Activated naive CD8-positive, alpha-beta T cell treated with anti-CD3 and anti-CD28 coated beads, Interleukin-2, amount 50 U/mL, for 24 hours (primary cell): ENCODE data around the gene DCAF10.
"Not testable (repeated sequence)": the region's sequence is repeated elsewhere in the genome, so short reads cannot be mapped to it uniquely, and the experiment has no call there.

Experiments used
- ATAC-seq: fragments of 150-1000 bp; cut with Tn5 transposase; one replicate; pipeline ENCODE4 v1.10.0; 2021
- DNase-seq: peaks from one replicate; pipeline ENCODE4 v3.0.0; 2021
- H3K27ac Mint-ChIP-seq: one replicate; pipeline ENCODE4 v1.8.0; 2021; ENCODE audit warnings: mild to moderate bottlenecking, mixed read lengths
- H3K27me3 Mint-ChIP-seq: one replicate; pipeline ENCODE4 v1.8.0; 2021; ENCODE audit warnings: mixed read lengths
- H3K36me3 Mint-ChIP-seq: one replicate; pipeline ENCODE4 v1.8.0; 2021; ENCODE audit warnings: low read depth, mixed read lengths
- H3K4me1 Mint-ChIP-seq: one replicate; pipeline ENCODE4 v1.8.0; 2021; ENCODE audit warnings: mixed read lengths
- H3K4me3 Mint-ChIP-seq: one replicate; pipeline ENCODE4 v1.8.0; 2021; ENCODE audit warnings: mild to moderate bottlenecking, moderate library complexity, mixed read lengths
- H3K9me3 Mint-ChIP-seq: one replicate; pipeline ENCODE4 v1.8.0; 2021; ENCODE audit warnings: mixed read lengths

The DCAF10 gene

DNA sequence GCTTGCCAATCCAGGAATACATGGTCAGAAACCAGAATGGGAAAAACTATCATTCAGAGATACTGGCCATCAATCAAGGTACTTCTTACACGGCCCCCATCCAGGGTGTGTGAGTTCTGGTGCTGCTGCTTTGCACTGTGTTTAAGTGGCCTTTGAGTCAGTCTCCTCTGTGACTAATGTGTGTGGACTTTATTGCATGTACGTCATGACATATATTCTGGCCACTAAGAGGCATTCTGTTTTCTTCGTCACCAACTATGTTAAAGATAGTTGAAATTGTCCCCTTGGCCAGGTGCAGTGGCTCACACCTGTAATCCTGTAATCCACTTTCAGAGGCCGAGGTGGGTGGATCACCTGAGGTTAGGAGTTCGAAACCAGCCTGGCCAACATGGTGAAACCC is 24.3 kb upstream of the DCAF10 start:
- ATAC-seq (no peak), DNase-seq (no peak)
- Mint-ChIP-seq H3K27ac (no peak overlapping the region), H3K27me3 (no peaks in the 10 kb centered on the region), H3K36me3 (peaks cover 41% of the 10 kb centered on the region), H3K9me3 (no peaks in the 10 kb centered on the region), H3K4me3 (no peak overlapping the region), H3K4me1 (peaks cover 3% of the 10 kb centered on the region)

DNA sequence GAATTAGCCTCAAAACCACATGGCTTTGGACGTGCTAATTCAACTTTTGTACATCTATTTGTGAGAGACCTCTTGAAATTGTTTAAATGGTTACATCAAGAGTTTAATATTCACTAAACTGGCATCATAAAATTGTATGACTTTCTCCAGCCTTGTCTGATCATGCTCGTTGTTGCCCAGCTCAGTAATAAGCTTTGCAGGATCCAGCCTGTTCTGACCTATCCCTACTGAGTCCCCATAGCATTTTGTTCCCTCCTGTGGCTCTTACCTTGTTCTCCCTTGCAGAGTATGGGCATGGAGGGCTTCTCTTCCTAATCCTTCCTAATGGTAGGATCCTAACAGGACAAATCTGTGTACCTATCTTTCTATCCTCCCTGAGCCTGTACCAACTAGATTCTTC is 22.1 kb upstream of the DCAF10 start:
- Mint-ChIP-seq H3K27ac (no peak overlapping the region), H3K4me1 (peaks cover 23% of the 10 kb centered on the region), H3K27me3 (no peaks in the 10 kb centered on the region), H3K4me3 (no peak overlapping the region), H3K9me3 (no peaks in the 10 kb centered on the region), H3K36me3 (peaks cover 57% of the 10 kb centered on the region)
- no peak for DNase-seq
- ATAC-seq: no peak

DNA sequence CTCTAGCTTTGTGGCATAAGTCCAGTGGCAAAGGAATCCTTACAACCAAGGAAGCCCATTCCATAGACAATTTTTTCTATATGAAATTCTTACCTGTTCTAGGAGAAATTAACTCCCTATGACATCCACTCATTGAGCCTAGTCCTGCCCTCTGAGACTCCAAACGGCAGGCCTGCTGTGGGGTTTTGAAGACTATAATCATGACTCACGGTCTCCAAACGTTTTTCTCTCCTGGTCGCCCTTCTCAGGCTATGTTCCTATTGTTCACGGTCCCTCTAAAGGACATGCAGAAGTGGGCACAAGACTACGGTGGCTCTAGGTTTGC is 16.3 kb upstream of the DCAF10 start:
- peaks cover 41% of the 10 kb centered on the region for H3K4me1 Mint-ChIP-seq
- H3K36me3 Mint-ChIP-seq: peaks cover 48% of the 10 kb centered on the region
- H3K4me3 Mint-ChIP-seq: peak overlapping the region; percentile 96
- ATAC-seq (peak; percentile 11), DNase-seq (no peak)
- H3K27me3 Mint-ChIP-seq: no peaks in the 10 kb centered on the region
- no peaks in the 10 kb centered on the region for H3K9me3 Mint-ChIP-seq
- peak overlapping the region; percentile 96 for H3K27ac Mint-ChIP-seq

DNA sequence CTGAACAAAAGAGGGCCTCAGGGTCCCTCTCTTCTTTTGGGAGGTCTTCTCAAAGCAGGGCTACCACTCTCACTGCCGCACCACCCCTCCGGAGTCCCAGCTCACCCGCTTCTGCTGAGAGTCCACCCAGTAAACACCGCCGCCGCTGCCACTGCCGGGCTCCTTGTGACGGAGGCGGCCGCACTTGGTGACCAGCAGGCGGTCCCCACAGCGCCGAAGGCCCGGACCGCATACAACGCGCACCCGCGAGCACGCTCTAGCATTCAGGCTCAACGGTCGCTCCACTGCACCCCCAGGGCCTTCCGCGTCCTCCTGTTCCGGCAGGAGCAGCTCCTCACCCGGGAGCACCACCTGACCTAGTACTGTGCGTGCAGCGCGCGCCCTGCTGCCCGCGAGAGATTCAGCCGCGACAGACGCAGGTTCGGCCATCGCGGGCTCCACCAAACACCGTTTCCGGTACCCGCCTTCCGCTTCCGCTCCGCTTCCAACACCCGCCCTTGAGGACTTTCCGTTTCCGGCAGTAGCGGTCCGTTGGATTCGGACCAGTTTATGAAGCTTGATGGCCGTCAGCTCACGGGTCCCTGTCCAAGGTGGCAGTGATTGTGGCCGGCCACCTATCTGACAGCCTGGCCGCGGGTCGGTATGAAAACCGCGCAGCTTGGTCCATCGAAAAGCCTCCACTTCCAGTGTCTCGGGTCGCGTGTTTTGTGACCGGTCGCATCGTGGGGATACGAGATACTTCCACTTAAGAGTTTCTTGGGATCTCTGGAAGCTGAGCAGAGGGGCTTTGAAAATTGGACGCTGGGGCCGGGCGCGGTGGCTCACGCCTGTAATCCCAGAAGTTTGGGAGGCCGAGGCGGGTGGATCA is 15.7 kb upstream of the DCAF10 start, which contains the start of gene EXOSC3:
Gene EXOSC3 (minus strand): TSS at position 449 of the 868 bp plus-strand sequence. CDS start 20 bp downstream, at position 429.
- H3K27me3 Mint-ChIP-seq: no peaks in the 10 kb centered on the region
- peak within 1 kb of the TSS; percentile 96 for H3K4me3 Mint-ChIP-seq
- peaks cover 45% of the 10 kb centered on the region for H3K36me3 Mint-ChIP-seq
- no peaks in the 10 kb centered on the region for H3K9me3 Mint-ChIP-seq
- DNase-seq: peak; percentile 89
- peak; percentile 94 for ATAC-seq
- peaks cover 41% of the 10 kb centered on the region for H3K4me1 Mint-ChIP-seq
- peak within 1 kb of the TSS; percentile 96 for H3K27ac Mint-ChIP-seq

DNA sequence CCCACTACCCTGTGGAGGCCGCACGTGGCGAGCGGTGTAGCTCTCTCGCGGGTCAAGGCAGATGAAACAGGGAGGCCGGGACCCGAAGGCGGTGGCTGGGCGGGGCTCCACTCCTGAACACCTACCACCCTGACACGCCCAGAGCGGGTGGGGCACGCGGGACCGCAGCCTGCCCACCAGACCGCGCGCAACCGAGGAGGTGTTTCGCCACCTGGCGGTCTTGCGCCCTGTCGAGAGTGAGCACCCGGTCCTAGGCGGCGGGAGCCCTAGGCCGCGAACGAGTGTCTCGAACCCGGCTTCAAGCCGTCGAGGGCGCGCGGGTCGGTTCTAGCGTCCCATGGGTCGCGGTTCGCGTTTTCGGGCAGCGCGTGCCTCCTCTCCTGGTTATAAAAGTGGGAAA is 13.5 kb upstream of the DCAF10 start:
- no peak overlapping the region for H3K4me3 Mint-ChIP-seq
- ATAC-seq (no peak), DNase-seq (no peak)
- peaks cover 31% of the 10 kb centered on the region for H3K4me1 Mint-ChIP-seq
- H3K9me3 Mint-ChIP-seq: no peaks in the 10 kb centered on the region
- peaks cover 26% of the 10 kb centered on the region for H3K36me3 Mint-ChIP-seq
- no peak overlapping the region for H3K27ac Mint-ChIP-seq
- no peaks in the 10 kb centered on the region for H3K27me3 Mint-ChIP-seq

DNA sequence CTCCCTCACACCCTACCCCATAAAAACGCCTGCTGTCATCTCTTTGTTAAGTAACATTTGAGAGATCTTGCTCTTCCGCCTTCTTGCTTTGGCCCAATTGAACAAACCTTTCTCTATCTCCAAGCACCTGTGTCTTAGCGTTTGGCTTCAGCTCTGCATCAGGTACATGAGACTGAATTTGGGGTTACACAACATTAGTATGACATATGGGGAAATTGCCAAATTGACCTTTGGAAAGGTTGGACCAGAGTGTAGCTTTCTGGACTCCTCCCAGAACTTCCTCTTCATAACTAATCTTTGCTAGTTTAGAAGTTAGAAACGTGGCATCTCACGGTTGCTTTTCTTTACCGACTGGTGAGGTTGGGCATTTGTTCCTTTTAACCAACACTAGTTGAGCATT is 12.3 kb upstream of the DCAF10 start:
- Mint-ChIP-seq H3K27ac (no peak overlapping the region), H3K27me3 (no peaks in the 10 kb centered on the region), H3K4me3 (no peak overlapping the region), H3K4me1 (peaks cover 19% of the 10 kb centered on the region), H3K9me3 (no peaks in the 10 kb centered on the region), H3K36me3 (peaks cover 15% of the 10 kb centered on the region)
- ATAC-seq: no peak
- no peak for DNase-seq

DNA sequence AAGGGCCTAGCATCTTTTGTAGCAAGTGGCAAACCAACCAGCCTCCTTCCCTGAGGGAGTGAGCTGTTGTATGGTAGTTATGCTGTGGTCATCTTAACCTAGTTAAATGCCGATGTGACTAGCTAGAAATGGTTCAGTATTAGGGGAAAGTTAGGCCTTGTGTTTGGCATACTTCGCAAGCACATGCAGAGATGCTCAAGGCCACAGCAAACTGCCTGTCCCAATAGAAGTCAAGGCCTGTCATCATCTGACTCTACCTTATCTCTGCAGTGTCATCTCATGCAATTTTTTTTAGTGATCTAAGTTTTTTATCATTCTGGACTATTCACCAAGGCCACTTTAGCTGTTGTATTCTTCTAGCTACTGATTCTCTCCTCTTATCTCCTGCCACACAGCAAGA is 10.5 kb upstream of the DCAF10 start:
- H3K4me1 Mint-ChIP-seq: peaks cover 7% of the 10 kb centered on the region
- DNase-seq: no peak
- no peak overlapping the region for H3K27ac Mint-ChIP-seq
- no peak for ATAC-seq
- no peaks in the 10 kb centered on the region for H3K9me3 Mint-ChIP-seq
- H3K27me3 Mint-ChIP-seq: no peaks in the 10 kb centered on the region
- no peak overlapping the region for H3K4me3 Mint-ChIP-seq
- peaks cover 2% of the 10 kb centered on the region for H3K36me3 Mint-ChIP-seq

DNA sequence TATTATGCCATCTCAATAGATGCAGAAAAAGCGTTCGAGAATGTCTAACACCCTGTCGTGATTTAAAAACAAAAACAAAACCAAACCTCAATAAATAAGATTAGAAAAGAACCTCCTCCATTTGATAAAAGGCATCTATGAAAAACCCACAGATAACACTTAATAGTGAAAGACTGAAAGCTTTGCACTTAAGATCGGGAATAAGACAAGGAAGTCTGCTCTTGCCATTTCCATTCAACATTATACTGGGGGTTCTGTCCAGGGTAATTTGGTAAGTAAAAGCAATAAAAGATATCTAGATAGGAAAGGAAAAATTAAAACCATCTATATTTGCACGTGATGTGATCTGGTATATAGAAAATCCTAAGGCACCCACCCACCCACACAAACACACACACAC is 8.5 kb upstream of the DCAF10 start:
- H3K27ac Mint-ChIP-seq: no peak overlapping the region
- no peak overlapping the region for H3K4me3 Mint-ChIP-seq
- ATAC-seq (no peak), DNase-seq (no peak)
- peaks cover 2% of the 10 kb centered on the region for H3K36me3 Mint-ChIP-seq
- no peaks in the 10 kb centered on the region for H3K27me3 Mint-ChIP-seq
- H3K9me3 Mint-ChIP-seq: no peaks in the 10 kb centered on the region
- H3K4me1 Mint-ChIP-seq: no peaks in the 10 kb centered on the region

DNA sequence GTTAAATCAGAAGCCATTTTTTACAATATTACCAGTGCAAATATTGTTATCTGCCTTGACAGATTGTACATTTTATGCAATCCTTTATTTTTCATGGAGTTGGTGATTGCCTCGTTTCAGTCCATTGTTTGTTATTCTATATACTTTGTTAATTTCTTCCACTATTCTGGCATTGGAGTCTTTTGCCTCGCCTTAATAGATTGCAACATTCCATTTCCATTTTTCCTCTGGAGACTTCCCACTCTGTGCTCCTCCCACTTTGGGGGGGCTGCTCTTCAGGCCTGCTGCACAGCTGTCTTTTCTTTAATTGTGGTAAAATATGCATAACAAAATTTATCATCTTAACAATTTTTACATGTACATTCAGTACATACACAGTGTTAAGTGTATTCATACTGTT is 4.4 kb upstream of the DCAF10 start:
- Mint-ChIP-seq H3K4me3 (no peak overlapping the region), H3K36me3 (peaks cover 3% of the 10 kb centered on the region), H3K27me3 (no peaks in the 10 kb centered on the region), H3K27ac (no peak overlapping the region), H3K9me3 (no peaks in the 10 kb centered on the region), H3K4me1 (peaks cover 18% of the 10 kb centered on the region)
- no peak for DNase-seq
- no peak for ATAC-seq

DNA sequence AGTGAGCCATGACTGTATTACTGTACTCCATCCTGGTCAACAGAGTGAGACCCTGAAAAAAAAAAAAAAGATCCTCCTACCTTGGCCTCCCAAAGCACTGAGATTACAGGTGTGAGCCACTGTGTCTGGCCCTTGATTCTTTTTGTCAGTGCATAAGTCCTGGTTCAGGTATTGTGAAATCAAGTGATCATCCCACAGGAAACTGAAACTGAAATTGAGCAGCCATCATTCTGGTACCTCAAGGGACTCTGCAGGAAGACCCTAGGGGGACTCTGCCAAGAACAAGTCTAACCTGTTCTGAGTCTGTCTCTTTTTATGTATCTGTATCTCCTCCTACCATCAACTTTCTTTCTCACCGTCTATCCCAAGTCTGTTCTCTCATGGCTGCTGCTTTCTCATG is 1.9 kb upstream of the DCAF10 start:
- peaks cover 36% of the 10 kb centered on the region for H3K4me1 Mint-ChIP-seq
- H3K9me3 Mint-ChIP-seq: no peaks in the 10 kb centered on the region
- no peak overlapping the region for H3K27ac Mint-ChIP-seq
- DNase-seq (no peak), ATAC-seq (no peak)
- H3K4me3 Mint-ChIP-seq: no peak overlapping the region
- H3K27me3 Mint-ChIP-seq: no peaks in the 10 kb centered on the region
- peaks cover 4% of the 10 kb centered on the region for H3K36me3 Mint-ChIP-seq

DNA sequence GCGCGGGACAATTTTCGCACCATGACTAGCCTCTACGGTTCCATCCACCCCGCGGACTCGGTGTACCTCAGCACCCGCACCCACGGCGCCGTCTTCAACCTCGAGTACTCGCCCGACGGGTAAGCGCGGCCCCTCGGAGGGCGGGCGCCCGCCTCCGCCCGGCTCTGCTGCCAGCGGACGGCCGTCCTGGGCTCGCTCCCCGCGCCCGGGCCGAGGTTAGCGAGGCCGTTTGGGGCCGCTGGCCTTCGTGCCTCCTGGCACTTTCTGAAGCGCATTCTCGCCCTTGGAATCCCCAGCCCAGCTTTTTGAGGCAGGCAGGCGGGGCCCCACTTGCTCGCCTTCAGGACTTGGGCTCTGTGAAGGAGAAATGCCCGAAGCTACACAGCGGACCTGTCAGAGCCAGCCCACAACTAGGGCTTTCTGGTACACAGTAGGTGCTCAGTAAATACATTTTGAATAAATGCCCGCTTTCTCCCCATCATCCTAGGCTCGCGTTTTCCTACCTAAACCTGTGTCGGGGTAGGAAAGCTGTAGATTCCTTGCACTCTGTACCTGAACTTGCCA is 772 bp downstream of the DCAF10 start:
- H3K27ac Mint-ChIP-seq: peak overlapping the region; percentile 69
- DNase-seq (peak; percentile 47), ATAC-seq (peak; percentile 53)
- H3K4me3 Mint-ChIP-seq: peak overlapping the region; percentile 91
- no peaks in the 10 kb centered on the region for H3K27me3 Mint-ChIP-seq
- peaks cover 43% of the 10 kb centered on the region for H3K4me1 Mint-ChIP-seq
- H3K9me3 Mint-ChIP-seq: no peaks in the 10 kb centered on the region
- H3K36me3 Mint-ChIP-seq: peaks cover 9% of the 10 kb centered on the region

DNA sequence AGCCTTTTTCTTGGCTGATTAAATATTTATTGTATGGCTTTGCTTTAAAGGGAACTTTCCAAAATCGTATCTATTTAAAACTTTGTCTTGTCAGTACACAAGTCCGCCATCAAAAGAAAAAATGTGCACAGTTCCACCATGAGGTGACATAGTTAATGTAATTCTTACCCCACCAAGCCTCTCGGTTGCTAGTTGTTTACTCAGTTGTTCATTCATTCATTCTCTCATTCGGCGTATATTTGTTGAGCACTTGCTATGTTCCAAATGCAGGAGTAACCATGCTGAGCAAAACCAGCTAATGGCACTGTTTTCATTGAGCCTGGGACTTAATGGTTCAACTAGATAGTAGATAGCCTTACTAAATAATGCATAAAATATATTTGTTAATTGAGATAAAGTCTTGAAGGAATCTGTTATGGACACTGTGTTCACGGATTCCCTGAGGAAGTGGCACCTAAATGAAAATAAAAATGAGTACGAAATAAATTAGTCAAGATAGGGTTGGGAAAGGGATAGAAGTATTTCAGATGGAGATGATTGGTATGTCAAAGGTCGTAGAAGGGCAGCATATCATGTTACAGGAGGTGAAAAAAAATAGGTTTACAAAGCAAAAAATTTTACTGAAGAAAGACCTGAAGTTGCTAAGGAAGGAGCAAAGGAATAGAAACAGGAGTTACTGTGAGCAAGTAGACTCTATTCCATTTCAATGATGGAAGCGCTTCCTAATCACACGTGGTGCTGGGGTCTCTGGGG is 1.5 kb downstream of the DCAF10 start:
- Mint-ChIP-seq H3K4me3 (peak overlapping the region; percentile 91), H3K36me3 (peaks cover 11% of the 10 kb centered on the region), H3K4me1 (peaks cover 46% of the 10 kb centered on the region), H3K27me3 (no peaks in the 10 kb centered on the region), H3K27ac (peak overlapping the region; percentile 69), H3K9me3 (no peaks in the 10 kb centered on the region)
- DNase-seq (no peak), ATAC-seq (no peak)

DNA sequence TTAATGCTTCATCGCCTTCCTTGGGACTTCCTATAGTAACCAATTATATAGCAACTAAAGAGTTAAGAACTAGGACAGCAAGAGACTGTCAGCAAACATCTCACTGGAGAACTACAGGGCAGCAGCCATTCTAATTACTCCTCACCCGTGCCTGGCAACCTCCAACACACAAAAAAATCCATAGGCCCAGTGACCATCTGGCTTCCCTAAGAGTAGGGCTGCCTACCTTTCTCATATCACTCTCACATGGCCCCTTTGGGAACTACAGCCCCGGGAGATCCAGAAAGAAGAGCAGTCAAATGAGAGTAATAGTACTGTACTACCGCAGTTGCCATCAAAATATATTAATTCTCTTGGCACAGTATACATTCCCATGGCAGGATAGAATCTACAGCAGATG is 5.7 kb downstream of the DCAF10 start:
- no peak overlapping the region for H3K27ac Mint-ChIP-seq
- no peak overlapping the region for H3K4me3 Mint-ChIP-seq

DNA sequence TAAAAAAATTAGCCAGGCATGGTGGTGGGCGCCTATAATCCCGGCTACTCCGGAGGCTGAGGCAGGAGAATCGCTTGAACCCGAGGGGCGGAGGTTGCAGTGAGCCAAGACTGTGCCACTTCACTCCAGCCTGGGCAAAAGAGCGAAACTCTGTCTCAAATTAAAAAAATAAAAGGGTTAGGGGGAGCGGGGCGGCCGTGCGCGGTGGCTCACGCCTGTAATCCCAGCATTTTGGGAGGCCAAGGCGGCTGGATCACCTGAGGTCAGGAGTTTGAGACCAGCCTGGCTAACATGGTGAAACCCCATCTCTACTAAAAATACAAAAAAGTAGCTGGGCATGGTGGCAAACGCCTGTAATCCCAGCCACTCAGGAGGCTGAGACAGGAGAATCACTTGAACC is 9.1 kb downstream of the DCAF10 start:
- H3K27ac Mint-ChIP-seq, H3K4me1 Mint-ChIP-seq, ATAC-seq, H3K27me3 Mint-ChIP-seq, H3K9me3 Mint-ChIP-seq, H3K4me3 Mint-ChIP-seq, DNase-seq: not testable (repeated sequence)
- peaks cover 16% of the 10 kb centered on the region for H3K36me3 Mint-ChIP-seq

More for the DNA sequence above, 5.7 kb downstream of the DCAF10 start:
- DNase-seq (no peak), ATAC-seq (no peak)
- no peaks in the 10 kb centered on the region for H3K27me3 Mint-ChIP-seq
- no peaks in the 10 kb centered on the region for H3K9me3 Mint-ChIP-seq
- peaks cover 28% of the 10 kb centered on the region for H3K4me1 Mint-ChIP-seq
- peaks cover 16% of the 10 kb centered on the region for H3K36me3 Mint-ChIP-seq
